ENCODE results near the gene PNPT1. TPM values are rescaled to one million over a fixed set of nuclear protein-coding genes. Genes with fewer than 3 reads are reported as not detected.

PNPT1 gene
- total RNA-seq, 1 experiment from 2014 or later: 33.4 TPM

DNA sequence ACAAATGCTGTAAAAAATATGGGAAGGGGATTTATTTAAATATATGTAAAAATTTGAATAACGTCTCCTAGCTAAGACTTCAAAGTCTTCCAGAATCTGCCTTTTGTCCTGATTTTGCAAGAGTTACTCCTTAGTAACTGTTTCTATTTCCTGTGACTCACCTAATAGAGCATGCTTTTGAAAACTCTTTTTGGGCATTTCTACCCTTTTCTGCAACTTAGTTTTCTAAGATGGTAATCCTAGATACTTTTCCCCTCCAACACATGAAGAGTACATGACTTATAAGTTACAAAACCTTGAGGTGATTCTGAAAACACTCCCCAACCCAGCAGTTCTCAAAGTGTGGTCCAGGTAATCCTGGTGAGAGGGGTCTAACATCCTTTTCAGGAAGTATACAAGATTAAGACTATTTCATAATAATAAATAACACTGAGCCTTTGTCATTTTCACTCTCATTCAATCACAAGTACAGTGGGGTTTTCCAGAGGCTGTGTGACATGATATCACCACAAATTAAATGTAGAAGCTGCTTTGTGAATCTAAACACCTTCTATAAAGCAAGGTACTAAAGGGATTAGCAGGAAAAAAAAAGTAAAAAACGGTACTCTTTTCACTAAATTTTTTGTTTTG is 108.1 kb downstream of the PNPT1 start:
- H3K79me1 ChIP-seq (ENCODE audit: insufficient read depth, low read depth, low read length, poor library complexity, severe bottlenecking): no peaks in the 10 kb centered on the region
- no peak overlapping the region for H3K9ac ChIP-seq (ENCODE audit: extremely low read depth, insufficient read length, low read length)
- no peak overlapping the region for H3K14ac ChIP-seq (ENCODE audit: insufficient read depth, low read length)
- H3K4me1 ChIP-seq (ENCODE audit: insufficient read depth, low read length): no peaks in the 10 kb centered on the region
- no peaks in the 10 kb centered on the region for H3K79me2 ChIP-seq (ENCODE audit: insufficient read depth, low read length)
- H3K18ac ChIP-seq (ENCODE audit: insufficient read length, low read depth, low read length): no peak overlapping the region
- TF ChIP-seq, protein P1, sequence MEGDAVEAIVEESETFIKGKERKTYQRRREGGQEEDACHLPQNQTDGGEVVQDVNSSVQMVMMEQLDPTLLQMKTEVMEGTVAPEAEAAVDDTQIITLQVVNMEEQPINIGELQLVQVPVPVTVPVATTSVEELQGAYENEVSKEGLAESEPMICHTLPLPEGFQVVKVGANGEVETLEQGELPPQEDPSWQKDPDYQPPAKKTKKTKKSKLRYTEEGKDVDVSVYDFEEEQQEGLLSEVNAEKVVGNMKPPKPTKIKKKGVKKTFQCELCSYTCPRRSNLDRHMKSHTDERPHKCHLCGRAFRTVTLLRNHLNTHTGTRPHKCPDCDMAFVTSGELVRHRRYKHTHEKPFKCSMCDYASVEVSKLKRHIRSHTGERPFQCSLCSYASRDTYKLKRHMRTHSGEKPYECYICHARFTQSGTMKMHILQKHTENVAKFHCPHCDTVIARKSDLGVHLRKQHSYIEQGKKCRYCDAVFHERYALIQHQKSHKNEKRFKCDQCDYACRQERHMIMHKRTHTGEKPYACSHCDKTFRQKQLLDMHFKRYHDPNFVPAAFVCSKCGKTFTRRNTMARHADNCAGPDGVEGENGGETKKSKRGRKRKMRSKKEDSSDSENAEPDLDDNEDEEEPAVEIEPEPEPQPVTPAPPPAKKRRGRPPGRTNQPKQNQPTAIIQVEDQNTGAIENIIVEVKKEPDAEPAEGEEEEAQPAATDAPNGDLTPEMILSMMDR (conservative IDR thresholded peaks at IDR 0.05): no peak
- no peak overlapping the region for H3K27ac ChIP-seq (ENCODE audit: insufficient read length, low read depth, low read length)
- no peak for DNase-seq
- H2BK15ac ChIP-seq (ENCODE audit: low read depth, low read length): no peak overlapping the region
- H3K27ac Mint-ChIP-seq: peak overlapping the region in 1 of 3 experiments; percentile 60; a peak in 2 of 7 replicates
- H3K56ac ChIP-seq (ENCODE audit: insufficient read length, low read depth, low read length): no peak overlapping the region
- no peaks in the 10 kb centered on the region for H3K9me3 ChIP-seq (ENCODE audit: control insufficient read depth, low read depth, low read length)
- H3K4ac ChIP-seq (ENCODE audit: low read depth, low read length): no peak overlapping the region
- no peak overlapping the region for H2BK20ac ChIP-seq (ENCODE audit: low read depth, low read length, poor library complexity, severe bottlenecking)
- H3K9me3 Mint-ChIP-seq: no peaks in the 10 kb centered on the region
- H4K8ac ChIP-seq (replicated peaks; ENCODE audit: insufficient read length, low read depth, low read length): no peak overlapping the region
- no peak overlapping the region for H3K23ac ChIP-seq (ENCODE audit: insufficient read length, low read depth, low read length)
- H4K91ac ChIP-seq (ENCODE audit: insufficient read length, low read depth, low read length): no peak overlapping the region
- H3K4me1 Mint-ChIP-seq: peaks cover 0 to 4% of the 10 kb centered on the region in 2 experiments; a peak in 1 of 4 replicates
- H2BK120ac ChIP-seq (ENCODE audit: low read depth, low read length, poor library complexity, severe bottlenecking): no peak overlapping the region
- no peak overlapping the region for H3K4me2 ChIP-seq (ENCODE audit: insufficient read depth, insufficient read length, low read length)
- H4K20me1 ChIP-seq (ENCODE audit: control insufficient read depth, insufficient read depth, insufficient read length): no peaks in the 10 kb centered on the region
- H3K27me3 Mint-ChIP-seq (ENCODE audit: low read depth): no peaks in the 10 kb centered on the region
- H3K27me3 ChIP-seq (ENCODE audit: insufficient read depth, low read length): no peaks in the 10 kb centered on the region
- no peaks in the 10 kb centered on the region for H3K23me2 ChIP-seq (ENCODE audit: insufficient read length, low read depth, low read length, poor library complexity, severe bottlenecking)
- no peak overlapping the region for H2AK5ac ChIP-seq (ENCODE audit: insufficient read length, low read length)
- H2BK5ac ChIP-seq (ENCODE audit: insufficient read length, low read length): no peak overlapping the region
- H2AFZ ChIP-seq (ENCODE audit: low read length): no peak overlapping the region
- H3K4me3 Mint-ChIP-seq: no peak overlapping the region
- H2BK12ac ChIP-seq (ENCODE audit: insufficient read length, low read depth, low read length): no peak overlapping the region
- H3K36me3 Mint-ChIP-seq (ENCODE audit: insufficient read depth in 1 of 3, low read depth in 3 of 3): peaks cover 0 to 30% (median 12%) of the 10 kb centered on the region in 3 experiments; a peak in 4 of 7 replicates
- no CpG with 5 or more reads among the region's 2 CpGs for WGBS (ENCODE audit: extremely low coverage, insufficient read length, low lambda C conversion rate)
- no peak overlapping the region for H4K5ac ChIP-seq (ENCODE audit: insufficient read length, low read depth, low read length)
- no peak overlapping the region for H3T11ph ChIP-seq (ENCODE audit: low read length)

Other genes with a start within 250 kb of the PNPT1 start
- 17.1 and 20.8 TPM in 2 replicates for gene CFAP36, start 174.1 kb downstream of the PNPT1 start, total RNA-seq (2021)
- gene PPP4R3B, start 76.2 kb downstream of the PNPT1 start, total RNA-seq (2021): 37.6 and 40.9 TPM in 2 replicates
- gene EFEMP1, start 229.9 kb upstream of the PNPT1 start, total RNA-seq (2021): 3.5 and 3.7 TPM in 2 replicates

Data from H9 (cell line).